HepG2 (cell line): ENCODE results near the gene IGF2BP3. TPM values are rescaled to one million over a fixed set of nuclear protein-coding genes. Genes with fewer than 3 reads are reported as not detected.
A peak's percentile ranks its signal among the peaks of the same experiment; 100 is the strongest.

ENCODE experiments used
- ATAC-seq: fragments of 200-7000 bp; cut with Tn5 transposase; 3 replicates; pipeline ENCODE4 v1.9.1; 2020; ENCODE audit warnings: mild to moderate bottlenecking, moderate library complexity
- BruUV-seq: library from RNA; stranded (reverse); fragments of 400-500 nt; replicated peaks from 2 replicates; lab custom pipeline; 2021; lab: Mats Ljungman, UMichigan
- CTCF ChIA-PET: fragments of 300-600 bp; formaldehyde crosslinking; extraction: SDS; loops from one replicate; lab custom pipeline; 2021; ENCODE audit warnings: low total read pairs, inconsistent platforms, low intra/inter-chr PET ratio; lab: Yijun Ruan, JAX
- POLR2A ChIA-PET: fragments of 350-600 bp; sonication (Branson Sonifier 250); formaldehyde crosslinking; loops from one replicate; lab custom pipeline; 2020; ENCODE audit warnings: antibody characterized with exemption, inconsistent platforms; lab: Yijun Ruan, JAX
- DNase-seq: peaks from one replicate; pipeline ENCODE4 v3.0.0-alpha.2; 2015; ENCODE audit warnings: low spot score
- FAIRE-seq: peaks from 3 replicates; lab custom pipeline; 2011; peaks lifted over from hg19 to GRCh38; lab: Jason Lieb, UNC
- H2AFZ ChIP-seq: one replicate; pipeline ENCODE4 v1.6.1; 2011; ENCODE audit warnings: low read length, inconsistent platforms
- H3K27ac ChIP-seq: fragments of 300-600 bp; 3 replicates; pipeline ENCODE4 v1.8.0; 2011; ENCODE audit warnings: mixed run types, mild to moderate bottlenecking, mixed read lengths, low read length, inconsistent platforms; ENCODE audit not compliant: insufficient read depth; ENCODE audit errors: extremely low read length
- H3K27me3 ChIP-seq, 2 experiments: fragments of 200-600 bp in 1 of 2; 2 replicates in 1 of 2; 3 replicates in 1 of 2; pipeline versions ENCODE4 v1.6.0 to v1.8.0; 2011; ENCODE audit warnings: low read length in 2 of 2, mild to moderate bottlenecking in 2 of 2, moderate library complexity in 2 of 2, inconsistent platforms in 1 of 2; ENCODE audit not compliant: insufficient read depth in 2 of 2, control insufficient read depth in 1 of 2
- H3K36me3 ChIP-seq, 2 experiments: fragments of 200-600 bp in 1 of 2; replicated peaks in 1 of 2; 2 replicates in 1 of 2; 3 replicates in 1 of 2; pipeline versions ENCODE4 v1.5.1 to v1.8.0; 2011; ENCODE audit warnings: low read length in 2 of 2, inconsistent platforms in 1 of 2; ENCODE audit not compliant: insufficient read depth in 2 of 2, control insufficient read depth in 1 of 2
- H3K4me1 ChIP-seq: 2 replicates; pipeline ENCODE4 v1.5.1; 2012; ENCODE audit warnings: low read length, inconsistent platforms; ENCODE audit not compliant: insufficient read depth
- H3K4me2 ChIP-seq: 2 replicates; pipeline ENCODE4 v1.6.0; 2011; ENCODE audit warnings: low read depth, low read length, inconsistent platforms
- H3K4me3 ChIP-seq, 3 experiments: fragments of 200-600 bp in 1 of 3; sonication (generic), shearing (Covaris generic) in 1 of 3; replicated peaks in 1 of 3; 2 replicates each; pipeline ENCODE4 v1.5.1; 2011 to 2016; ENCODE audit warnings: low read length in 3 of 3, inconsistent platforms in 2 of 3, low read depth in 2 of 3, mild to moderate bottlenecking in 2 of 3, control low read depth in 1 of 3, mixed read lengths in 1 of 3; ENCODE audit not compliant: insufficient read depth in 1 of 3
- H3K79me2 ChIP-seq: one replicate; pipeline ENCODE4 v1.6.1; 2011; ENCODE audit warnings: low read length, inconsistent platforms; ENCODE audit not compliant: insufficient read depth
- H3K9ac ChIP-seq: 2 replicates; pipeline ENCODE4 v1.6.0; 2011; ENCODE audit warnings: mild to moderate bottlenecking, low read depth, low read length, inconsistent platforms; ENCODE audit not compliant: insufficient read depth
- H3K9me3 ChIP-seq: 2 replicates; pipeline ENCODE4 v1.5.1; 2012; ENCODE audit warnings: mild to moderate bottlenecking, low read length
- H4K20me1 ChIP-seq: 2 replicates; pipeline ENCODE4 v1.6.0; 2011; ENCODE audit warnings: inconsistent platforms, mild to moderate bottlenecking, low read length, moderate library complexity; ENCODE audit not compliant: insufficient read depth
- FOXJ3 ChIP-seq: sonication (generic); formaldehyde crosslinking; IDR thresholded peaks from 2 replicates; pipeline ENCODE4 v1.4.0; 2020; ENCODE audit warnings: missing genetic modification reagents, mild to moderate bottlenecking, borderline replicate concordance
- SALL2 ChIP-seq: sonication (generic); formaldehyde crosslinking; IDR thresholded peaks from 2 replicates; pipeline ENCODE4 v1.8.1; 2023; ENCODE audit warnings: mild to moderate bottlenecking, missing genetic modification reagents, inconsistent platforms
- ZNF468 ChIP-seq: sonication (generic); formaldehyde crosslinking; IDR thresholded peaks from 2 replicates; pipeline ENCODE4 v1.8.0; 2022; ENCODE audit warnings: mild to moderate bottlenecking, moderate library complexity, missing genetic modification reagents
- ZNF773 ChIP-seq: sonication (generic); formaldehyde crosslinking; IDR thresholded peaks from 2 replicates; pipeline ENCODE4 v1.4.0; 2020; ENCODE audit warnings: missing genetic modification reagents, borderline replicate concordance
- ZSCAN21 ChIP-seq: sonication (generic); formaldehyde crosslinking; IDR thresholded peaks from 2 replicates; pipeline ENCODE4 v1.8.0; 2022; ENCODE audit warnings: mild to moderate bottlenecking, missing genetic modification reagents, moderate library complexity, borderline replicate concordance
- WGBS: methylation state at CpG from one replicate; pipeline ENCODE4 v1.1.6; 2017; ENCODE audit warnings: low lambda C conversion rate; 5-methylcytosine and 5-hydroxymethylcytosine counted together
- in situ Hi-C: cut with HindIII; loops from 2 replicates; pipeline ENCODE4 v1.10.0; 2017; ENCODE audit warnings: low pct_unique_long_range_greater_than_20kb; ENCODE audit not compliant: extremely low pct_ligation_motif_present
- intact Hi-C: fragments of 100-400 bp; cut with micrococcal nuclease; formaldehyde crosslinking; loops from one replicate; pipeline ENCODE4 v1.10.0; 2022; ENCODE audit not compliant: unreplicated experiment
- polyA plus RNA-seq, 8 experiments: library from polyadenylated mRNA; depleted of rRNA in 3 of 8; stranded (reverse) in 7 of 8; unstranded in 1 of 8; fragments of >200 nt; fragmentation: Illumina TruSeq in 4 of 8; extraction: Trizol in 4 of 8; gene quantifications; 2 replicates each; pipeline versions ENCODE4 v1.2.1 to v1.2.3, GENCODE V29; 2011 to 2016; ENCODE audit warnings: low read depth in 4 of 8, missing spikeins in 1 of 8, mixed read lengths in 1 of 8; ENCODE audit not compliant: insufficient read depth in 1 of 8
- total RNA-seq, 5 experiments: library from RNA; depleted of rRNA; stranded (reverse); fragments of >200 nt; fragmentation: Illumina TruSeq; extraction: Trizol; gene quantifications; 2 replicates each; pipeline ENCODE4 v1.2.3, GENCODE V29; 2016; ENCODE audit warnings: low read depth in 1 of 5
- TF ChIP-seq, protein P1 (sequence below): sonication (generic); formaldehyde crosslinking; IDR thresholded peaks from 2 replicates; pipeline ENCODE4 v1.4.0; 2020; ENCODE audit warnings: missing genetic modification reagents
- TF ChIP-seq, protein P2 (sequence below): sonication (generic); formaldehyde crosslinking; conservative IDR thresholded peaks from 2 replicates; pipeline ENCODE4 v1.4.0; 2020; ENCODE audit warnings: missing genetic modification reagents
- TF ChIP-seq, protein P3 (sequence below): sonication (generic); formaldehyde crosslinking; IDR thresholded peaks from 2 replicates; pipeline ENCODE4 v1.9.0; 2021; ENCODE audit warnings: missing genetic modification reagents, borderline replicate concordance
- TF ChIP-seq, protein P4 (sequence below): sonication (generic); formaldehyde crosslinking; IDR thresholded peaks from 2 replicates; pipeline ENCODE4 v1.9.0; 2021; ENCODE audit warnings: mild to moderate bottlenecking, missing genetic modification reagents
- TF ChIP-seq, protein P5 (sequence below): sonication (generic); formaldehyde crosslinking; IDR thresholded peaks from 2 replicates; pipeline ENCODE4 v1.4.0; 2020; ENCODE audit warnings: mild to moderate bottlenecking, missing genetic modification reagents

Gene IGF2BP3
- total and polyA plus RNA-seq, 2 of the 13 experiments (the other 11 are each of a cell fraction or from before 2014, with no cell fraction given) = 37.7 to 39.5 TPM

DNA sequence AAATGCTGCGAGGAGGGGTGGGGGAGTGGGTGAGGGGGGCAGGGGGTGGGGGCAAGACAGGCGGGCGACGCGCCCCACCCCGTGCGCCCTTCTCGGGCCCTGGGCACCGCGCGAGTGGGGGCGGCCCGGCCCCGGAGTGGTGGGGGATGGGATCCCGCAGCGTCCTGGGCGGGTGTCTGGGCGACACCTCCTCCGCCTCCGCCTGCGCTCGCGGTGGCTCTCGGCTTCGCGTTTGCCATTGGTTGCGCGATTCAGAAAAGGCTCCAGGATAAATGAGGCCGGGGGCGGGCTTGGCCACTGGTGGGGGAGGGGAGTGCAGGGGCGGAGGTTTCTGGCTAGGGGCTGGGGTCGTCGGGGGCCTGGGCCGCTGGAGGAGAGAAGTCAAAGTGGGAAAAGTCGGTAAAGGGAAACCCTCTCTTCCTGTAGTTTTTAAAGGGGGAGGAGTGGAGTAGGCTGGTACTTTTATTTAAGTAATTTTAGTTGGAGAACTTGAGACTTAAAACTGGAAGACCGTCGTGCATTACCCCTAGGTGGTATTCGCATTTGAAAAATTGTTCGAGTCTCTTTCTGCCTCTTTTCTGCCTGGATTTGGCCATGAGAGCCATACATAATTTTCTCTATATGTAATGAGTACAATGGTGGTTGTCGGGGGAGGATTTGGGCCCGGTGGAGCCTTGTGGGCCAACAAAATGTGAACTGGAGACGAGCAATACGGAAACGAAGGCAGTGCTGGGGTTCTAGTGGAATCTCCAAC is 992 bp upstream of the IGF2BP3 start:
- Histone ChIP-seq H2AFZ (no peak overlapping the region), H3K4me1 (peaks cover 19% of the 10 kb centered on the region), H3K9ac (peak overlapping the region; percentile 94), H3K79me2 (peaks cover 74% of the 10 kb centered on the region), H3K4me3 (peak overlapping the region; percentile 86 to 93 (median 91)), H3K36me3 (no peaks in the 10 kb centered on the region), H4K20me1 (no peaks in the 10 kb centered on the region), H3K9me3 (no peaks in the 10 kb centered on the region), H3K27ac (peak overlapping the region; percentile 96), H3K27me3 (no peaks in the 10 kb centered on the region; a peak in 1 of 5 replicates), H3K4me2 (peak overlapping the region; percentile 94)
- in situ Hi-C loops (no loop called here), intact Hi-C loops (loop anchor here (5.0 to 10.0 kb wide), 2 partner anchors 286 to 459 kb away; partner anchors contain the start of genes HYCC1 and NUP42)
- CTCF ChIA-PET = no interaction called here
- WGBS = 3% methylated on average over 19 of the region's 44 CpGs
- POLR2A ChIA-PET = no interaction called here
- FAIRE-seq = no peak
- peak; percentile 47 for ATAC-seq
- BruUV-seq = TSS peak; percentile 66
- DNase-seq = peak; percentile 83
- TF ChIP-seq, protein P1, sequence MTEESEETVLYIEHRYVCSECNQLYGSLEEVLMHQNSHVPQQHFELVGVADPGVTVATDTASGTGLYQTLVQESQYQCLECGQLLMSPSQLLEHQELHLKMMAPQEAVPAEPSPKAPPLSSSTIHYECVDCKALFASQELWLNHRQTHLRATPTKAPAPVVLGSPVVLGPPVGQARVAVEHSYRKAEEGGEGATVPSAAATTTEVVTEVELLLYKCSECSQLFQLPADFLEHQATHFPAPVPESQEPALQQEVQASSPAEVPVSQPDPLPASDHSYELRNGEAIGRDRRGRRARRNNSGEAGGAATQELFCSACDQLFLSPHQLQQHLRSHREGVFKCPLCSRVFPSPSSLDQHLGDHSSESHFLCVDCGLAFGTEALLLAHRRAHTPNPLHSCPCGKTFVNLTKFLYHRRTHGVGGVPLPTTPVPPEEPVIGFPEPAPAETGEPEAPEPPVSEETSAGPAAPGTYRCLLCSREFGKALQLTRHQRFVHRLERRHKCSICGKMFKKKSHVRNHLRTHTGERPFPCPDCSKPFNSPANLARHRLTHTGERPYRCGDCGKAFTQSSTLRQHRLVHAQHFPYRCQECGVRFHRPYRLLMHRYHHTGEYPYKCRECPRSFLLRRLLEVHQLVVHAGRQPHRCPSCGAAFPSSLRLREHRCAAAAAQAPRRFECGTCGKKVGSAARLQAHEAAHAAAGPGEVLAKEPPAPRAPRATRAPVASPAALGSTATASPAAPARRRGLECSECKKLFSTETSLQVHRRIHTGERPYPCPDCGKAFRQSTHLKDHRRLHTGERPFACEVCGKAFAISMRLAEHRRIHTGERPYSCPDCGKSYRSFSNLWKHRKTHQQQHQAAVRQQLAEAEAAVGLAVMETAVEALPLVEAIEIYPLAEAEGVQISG (CRISPR knock-in tag) = no peak; the same call in 1 of the 2 replicates
- TF ChIP-seq ZNF468 = no peak
- TF ChIP-seq FOXJ3 (CRISPR knock-in tag) = no peak
- peak; percentile 54; the same call in 1 of the 2 replicates for TF ChIP-seq ZSCAN21 (CRISPR knock-in tag)
- TF ChIP-seq, protein P2, sequence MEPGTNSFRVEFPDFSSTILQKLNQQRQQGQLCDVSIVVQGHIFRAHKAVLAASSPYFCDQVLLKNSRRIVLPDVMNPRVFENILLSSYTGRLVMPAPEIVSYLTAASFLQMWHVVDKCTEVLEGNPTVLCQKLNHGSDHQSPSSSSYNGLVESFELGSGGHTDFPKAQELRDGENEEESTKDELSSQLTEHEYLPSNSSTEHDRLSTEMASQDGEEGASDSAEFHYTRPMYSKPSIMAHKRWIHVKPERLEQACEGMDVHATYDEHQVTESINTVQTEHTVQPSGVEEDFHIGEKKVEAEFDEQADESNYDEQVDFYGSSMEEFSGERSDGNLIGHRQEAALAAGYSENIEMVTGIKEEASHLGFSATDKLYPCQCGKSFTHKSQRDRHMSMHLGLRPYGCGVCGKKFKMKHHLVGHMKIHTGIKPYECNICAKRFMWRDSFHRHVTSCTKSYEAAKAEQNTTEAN (CRISPR knock-in tag) = no peak
- TF ChIP-seq, protein P3, sequence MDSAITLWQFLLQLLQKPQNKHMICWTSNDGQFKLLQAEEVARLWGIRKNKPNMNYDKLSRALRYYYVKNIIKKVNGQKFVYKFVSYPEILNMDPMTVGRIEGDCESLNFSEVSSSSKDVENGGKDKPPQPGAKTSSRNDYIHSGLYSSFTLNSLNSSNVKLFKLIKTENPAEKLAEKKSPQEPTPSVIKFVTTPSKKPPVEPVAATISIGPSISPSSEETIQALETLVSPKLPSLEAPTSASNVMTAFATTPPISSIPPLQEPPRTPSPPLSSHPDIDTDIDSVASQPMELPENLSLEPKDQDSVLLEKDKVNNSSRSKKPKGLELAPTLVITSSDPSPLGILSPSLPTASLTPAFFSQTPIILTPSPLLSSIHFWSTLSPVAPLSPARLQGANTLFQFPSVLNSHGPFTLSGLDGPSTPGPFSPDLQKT (CRISPR knock-in tag) = no peak
- no peak for TF ChIP-seq ZNF773 (CRISPR knock-in tag)
- TF ChIP-seq, protein P4, sequence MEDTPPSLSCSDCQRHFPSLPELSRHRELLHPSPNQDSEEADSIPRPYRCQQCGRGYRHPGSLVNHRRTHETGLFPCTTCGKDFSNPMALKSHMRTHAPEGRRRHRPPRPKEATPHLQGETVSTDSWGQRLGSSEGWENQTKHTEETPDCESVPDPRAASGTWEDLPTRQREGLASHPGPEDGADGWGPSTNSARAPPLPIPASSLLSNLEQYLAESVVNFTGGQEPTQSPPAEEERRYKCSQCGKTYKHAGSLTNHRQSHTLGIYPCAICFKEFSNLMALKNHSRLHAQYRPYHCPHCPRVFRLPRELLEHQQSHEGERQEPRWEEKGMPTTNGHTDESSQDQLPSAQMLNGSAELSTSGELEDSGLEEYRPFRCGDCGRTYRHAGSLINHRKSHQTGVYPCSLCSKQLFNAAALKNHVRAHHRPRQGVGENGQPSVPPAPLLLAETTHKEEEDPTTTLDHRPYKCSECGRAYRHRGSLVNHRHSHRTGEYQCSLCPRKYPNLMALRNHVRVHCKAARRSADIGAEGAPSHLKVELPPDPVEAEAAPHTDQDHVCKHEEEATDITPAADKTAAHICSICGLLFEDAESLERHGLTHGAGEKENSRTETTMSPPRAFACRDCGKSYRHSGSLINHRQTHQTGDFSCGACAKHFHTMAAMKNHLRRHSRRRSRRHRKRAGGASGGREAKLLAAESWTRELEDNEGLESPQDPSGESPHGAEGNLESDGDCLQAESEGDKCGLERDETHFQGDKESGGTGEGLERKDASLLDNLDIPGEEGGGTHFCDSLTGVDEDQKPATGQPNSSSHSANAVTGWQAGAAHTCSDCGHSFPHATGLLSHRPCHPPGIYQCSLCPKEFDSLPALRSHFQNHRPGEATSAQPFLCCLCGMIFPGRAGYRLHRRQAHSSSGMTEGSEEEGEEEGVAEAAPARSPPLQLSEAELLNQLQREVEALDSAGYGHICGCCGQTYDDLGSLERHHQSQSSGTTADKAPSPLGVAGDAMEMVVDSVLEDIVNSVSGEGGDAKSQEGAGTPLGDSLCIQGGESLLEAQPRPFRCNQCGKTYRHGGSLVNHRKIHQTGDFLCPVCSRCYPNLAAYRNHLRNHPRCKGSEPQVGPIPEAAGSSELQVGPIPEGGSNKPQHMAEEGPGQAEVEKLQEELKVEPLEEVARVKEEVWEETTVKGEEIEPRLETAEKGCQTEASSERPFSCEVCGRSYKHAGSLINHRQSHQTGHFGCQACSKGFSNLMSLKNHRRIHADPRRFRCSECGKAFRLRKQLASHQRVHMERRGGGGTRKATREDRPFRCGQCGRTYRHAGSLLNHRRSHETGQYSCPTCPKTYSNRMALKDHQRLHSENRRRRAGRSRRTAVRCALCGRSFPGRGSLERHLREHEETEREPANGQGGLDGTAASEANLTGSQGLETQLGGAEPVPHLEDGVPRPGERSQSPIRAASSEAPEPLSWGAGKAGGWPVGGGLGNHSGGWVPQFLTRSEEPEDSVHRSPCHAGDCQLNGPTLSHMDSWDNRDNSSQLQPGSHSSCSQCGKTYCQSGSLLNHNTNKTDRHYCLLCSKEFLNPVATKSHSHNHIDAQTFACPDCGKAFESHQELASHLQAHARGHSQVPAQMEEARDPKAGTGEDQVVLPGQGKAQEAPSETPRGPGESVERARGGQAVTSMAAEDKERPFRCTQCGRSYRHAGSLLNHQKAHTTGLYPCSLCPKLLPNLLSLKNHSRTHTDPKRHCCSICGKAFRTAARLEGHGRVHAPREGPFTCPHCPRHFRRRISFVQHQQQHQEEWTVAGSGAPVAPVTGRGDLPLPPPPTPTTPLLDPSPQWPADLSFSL = no peak
- TF ChIP-seq SALL2 (CRISPR knock-in tag) = no peak
- TF ChIP-seq, protein P5, sequence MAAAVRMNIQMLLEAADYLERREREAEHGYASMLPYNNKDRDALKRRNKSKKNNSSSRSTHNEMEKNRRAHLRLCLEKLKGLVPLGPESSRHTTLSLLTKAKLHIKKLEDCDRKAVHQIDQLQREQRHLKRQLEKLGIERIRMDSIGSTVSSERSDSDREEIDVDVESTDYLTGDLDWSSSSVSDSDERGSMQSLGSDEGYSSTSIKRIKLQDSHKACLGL (CRISPR knock-in tag) = no peak
